GM08714 (cell line): ENCODE results near the gene DPH1.

Experiments
- H3K4me3 ChIP-seq: fragments of 200-500 bp; sonication (Bioruptor generic); 2 replicates; pipeline ENCODE4 v1.5.1; 2014; ENCODE audit warnings: mild to moderate bottlenecking, low read length, inconsistent platforms
- ZNF274 ChIP-seq: IDR thresholded peaks from 2 replicates; pipeline ENCODE4 v1.6.1; 2012; ENCODE audit warnings: mild to moderate bottlenecking, low read depth, low read length

The DPH1 gene

GRCh38 chr17:2044263-2044894, 14.4 kb downstream of the DPH1 start:
- no peak for TF ChIP-seq ZNF274
- H3K4me3 ChIP-seq: no peak overlapping the region

- no peak for TF ChIP-seq ZNF274
- H3K4me3 ChIP-seq: no peak overlapping the region
Measured at GRCh38 chr17:2047590-2047989, 17.6 kb downstream of the DPH1 start.

DNA sequence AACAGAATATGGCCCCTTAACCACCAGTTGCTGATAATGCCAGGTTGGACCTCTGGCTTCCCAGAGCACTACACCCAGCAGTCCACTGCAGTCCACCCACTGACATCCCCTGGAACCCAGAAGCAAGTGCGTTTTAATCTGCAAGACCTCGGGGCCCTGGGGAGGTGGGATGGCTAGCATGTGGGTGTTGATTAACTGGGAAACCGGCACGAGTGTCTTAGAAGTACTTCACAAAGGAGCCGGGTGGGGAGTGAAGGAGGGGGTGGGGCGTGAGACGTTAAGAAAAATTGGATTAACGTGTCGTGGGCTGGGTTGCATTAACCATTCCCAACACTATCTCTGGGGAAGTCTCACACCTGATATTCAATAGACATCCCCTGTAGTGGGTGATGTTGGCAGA, 18.9 kb downstream of the DPH1 start:
- no peak for TF ChIP-seq ZNF274
- no peak overlapping the region for H3K4me3 ChIP-seq

- peak overlapping the region; percentile 78 for H3K4me3 ChIP-seq
- no peak for TF ChIP-seq ZNF274
Measured at GRCh38 chr17:2049333-2050299, 19.7 kb downstream of the DPH1 start.

DNA sequence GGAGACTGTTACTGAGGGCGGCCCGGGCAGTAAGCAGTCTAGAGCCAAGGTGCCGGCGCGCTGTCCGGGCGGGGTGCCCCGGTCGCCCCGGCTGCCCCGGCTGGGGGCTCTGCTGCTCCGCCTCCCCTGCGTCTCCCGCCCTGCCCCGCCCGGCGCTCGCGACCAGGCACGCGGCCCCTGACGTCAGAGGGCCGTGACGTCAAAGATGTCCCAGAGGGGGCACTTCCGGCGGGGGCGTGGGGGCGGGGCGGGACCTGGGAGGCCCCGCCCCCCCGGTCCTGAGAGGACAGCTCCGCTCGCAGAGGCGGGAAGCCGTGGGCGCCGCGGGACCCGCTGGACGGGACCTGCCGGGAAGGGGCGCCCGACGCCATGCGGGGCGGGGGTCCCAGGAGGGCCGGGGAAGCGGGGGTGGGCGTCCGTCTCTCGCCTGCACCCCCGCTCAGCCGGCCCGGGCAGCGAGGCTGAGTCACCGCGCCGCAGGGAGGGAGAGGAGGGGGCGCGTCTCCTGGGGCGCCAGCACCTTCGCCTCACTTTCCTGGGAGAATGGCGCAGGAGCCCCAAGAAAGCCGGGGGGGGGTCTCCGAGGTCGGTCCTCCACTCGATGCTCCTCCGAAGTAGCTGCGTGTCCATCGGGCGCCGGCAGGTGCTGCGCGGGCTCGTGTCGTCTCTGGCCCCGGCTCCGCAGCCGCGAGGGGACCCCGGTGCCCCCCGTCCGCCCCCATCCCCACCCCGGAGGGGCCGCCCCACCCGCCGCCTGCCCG, 20.5 kb downstream of the DPH1 start:
- TF ChIP-seq ZNF274: no peak
- peak overlapping the region; percentile 59; the same call in 1 of the 2 replicates for H3K4me3 ChIP-seq

DNA sequence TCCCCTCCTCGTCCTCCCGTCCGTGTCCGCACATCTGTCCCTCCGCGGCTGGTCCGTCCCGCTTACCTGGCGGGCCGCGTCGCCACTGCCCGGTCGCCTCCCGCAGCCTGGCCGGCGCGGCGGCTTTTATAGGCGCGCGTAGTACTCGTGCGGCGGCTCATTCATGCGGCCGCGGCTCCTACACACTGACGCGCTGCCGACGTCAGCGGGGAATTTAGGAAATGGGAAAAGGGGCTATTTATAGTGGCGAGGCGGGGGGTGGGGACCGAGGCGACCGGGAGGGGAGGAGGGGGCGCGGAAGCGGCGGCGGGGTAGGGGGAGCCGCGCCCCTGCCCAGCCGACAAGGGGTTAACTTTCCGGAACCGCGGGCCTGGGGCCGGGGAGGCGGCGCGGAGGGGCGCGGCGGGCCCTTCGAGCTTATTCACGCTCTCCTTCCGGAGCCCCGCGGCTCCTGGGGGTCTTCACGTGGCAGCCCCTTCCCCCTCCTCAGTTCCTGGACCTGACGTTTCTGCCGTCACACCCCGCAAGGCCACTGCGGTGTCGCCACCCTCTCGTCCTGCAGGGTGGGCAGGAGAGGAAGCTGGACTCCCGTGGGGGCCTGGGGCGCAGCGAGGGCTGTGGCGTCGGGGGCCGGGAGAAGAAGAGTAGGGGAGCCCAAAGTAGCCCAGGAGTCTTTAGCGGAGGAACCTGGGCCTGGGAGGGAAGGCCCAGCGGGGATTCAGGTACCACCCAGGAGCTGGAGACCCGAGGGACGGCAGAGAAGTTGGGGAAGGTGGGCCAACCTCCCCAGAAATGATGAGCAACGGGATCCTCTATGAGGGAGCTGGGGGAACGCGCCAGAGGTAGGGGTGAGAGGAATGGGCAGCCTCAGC, 21.3 kb downstream of the DPH1 start:
- no peak for TF ChIP-seq ZNF274
- H3K4me3 ChIP-seq: no peak overlapping the region

GRCh38 chr17:2051933-2052559, 22.1 kb downstream of the DPH1 start:
- TF ChIP-seq ZNF274: no peak
- H3K4me3 ChIP-seq: no peak overlapping the region

DNA sequence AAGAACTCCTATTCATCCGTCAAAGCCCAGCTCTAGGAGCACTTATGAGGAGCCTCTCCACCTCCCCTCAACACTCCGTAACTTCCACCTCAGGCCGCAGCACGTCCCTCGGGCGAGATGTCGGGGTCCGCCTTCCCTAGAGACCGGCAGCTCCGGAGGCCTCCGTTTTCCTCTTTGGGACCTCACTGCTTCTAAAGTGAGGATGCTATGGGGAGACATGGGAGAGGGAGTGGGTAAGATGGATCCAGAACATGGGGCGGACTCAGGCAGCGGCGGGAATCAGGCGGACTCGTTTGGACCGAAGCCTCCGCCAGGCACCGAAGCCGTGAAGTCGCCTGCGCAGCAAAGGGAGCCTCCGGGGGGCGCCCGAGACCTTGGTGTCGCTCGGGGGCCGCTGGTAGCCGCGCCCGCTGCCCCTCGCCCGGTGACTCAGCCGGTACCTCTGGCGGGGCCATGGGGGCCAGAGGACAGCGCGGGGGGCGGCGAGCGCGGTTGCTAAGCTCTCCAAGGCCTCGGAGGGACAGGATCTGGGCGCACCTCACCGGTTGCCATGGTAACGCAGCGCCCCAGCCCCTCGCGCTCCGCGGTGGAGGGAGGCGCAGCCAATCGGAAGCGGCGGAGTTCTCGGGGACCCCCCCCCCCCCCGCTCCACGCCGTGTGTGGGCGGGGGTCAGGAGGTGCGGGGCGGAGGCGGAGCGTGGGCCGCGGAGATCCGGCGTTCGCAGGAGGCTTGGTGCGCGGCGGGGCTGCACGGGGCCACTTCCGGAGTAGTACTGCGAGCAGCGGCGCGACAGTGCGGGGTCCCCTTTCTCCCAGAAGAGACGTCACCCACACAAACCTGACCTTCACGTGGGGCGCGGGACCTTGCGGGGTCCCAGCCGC, 23.7 kb downstream of the DPH1 start:
- H3K4me3 ChIP-seq: peak overlapping the region; percentile 54; the same call in 1 of the 2 replicates
- TF ChIP-seq ZNF274: no peak

DNA sequence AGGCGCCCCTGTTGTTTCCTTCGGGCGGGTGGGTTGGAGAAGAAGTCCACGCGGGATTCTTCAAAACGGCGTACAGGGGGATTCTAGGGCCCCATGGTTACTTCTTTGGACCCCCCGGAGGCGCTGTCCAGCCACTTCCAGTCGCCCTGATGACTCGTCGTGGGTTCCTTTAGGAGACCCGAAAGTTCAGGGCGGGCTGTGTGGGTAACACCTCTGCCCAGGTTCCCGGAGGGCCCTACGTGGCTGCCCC, 24.2 kb downstream of the DPH1 start:
- peak overlapping the region; percentile 54; the same call in 1 of the 2 replicates for H3K4me3 ChIP-seq
- no peak for TF ChIP-seq ZNF274

DNA sequence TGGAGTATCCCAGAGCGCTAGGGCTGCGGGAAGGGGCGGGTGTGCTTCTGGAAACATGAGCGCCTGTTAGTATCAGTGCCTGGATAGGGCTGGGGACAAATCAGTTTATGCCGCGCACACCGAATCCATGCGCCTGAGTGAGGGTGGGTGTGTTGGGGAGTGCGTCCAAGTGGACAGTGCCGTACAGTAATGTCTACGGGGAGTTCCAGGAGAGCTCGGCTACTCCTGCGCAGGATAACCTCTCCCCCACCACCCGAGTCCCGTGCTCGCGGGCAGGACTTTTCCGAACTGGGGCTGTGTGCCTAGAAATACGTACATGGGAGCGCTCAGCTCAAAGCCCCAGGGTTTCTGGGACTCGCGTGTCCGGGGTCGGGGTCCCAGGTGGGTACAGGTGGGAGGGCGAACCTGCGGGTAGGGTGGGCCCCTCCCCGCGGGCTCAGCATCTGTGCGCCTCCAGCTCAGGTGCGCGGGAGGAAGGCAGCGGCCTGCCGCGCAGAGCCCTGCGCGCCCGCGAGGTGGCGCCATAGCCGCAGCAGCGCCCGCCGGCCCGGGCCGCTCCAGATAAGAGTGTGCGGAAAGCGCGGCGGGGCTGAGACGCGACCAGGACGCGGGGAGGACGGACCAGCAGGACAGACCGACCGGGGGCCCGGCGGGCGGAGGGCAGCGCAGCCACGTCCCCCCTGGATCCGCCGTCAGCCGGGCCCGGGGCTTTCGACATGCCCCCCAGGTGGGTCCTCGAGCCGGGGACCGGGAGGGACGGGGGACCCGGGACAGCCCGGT, 24.7 kb downstream of the DPH1 start, which contains the start of gene HIC1:
TSS of gene HIC1 (plus strand) at position 592 of the 780 bp plus-strand sequence. CDS start 1,588 bp downstream, outside the sequence.
- peak within 1 kb of the TSS; percentile 81 for H3K4me3 ChIP-seq
- no peak for TF ChIP-seq ZNF274
